ENCODE measurements around the gene MLLT3.
"Not testable (repeated sequence)": the region's sequence is repeated elsewhere in the genome, so short reads cannot be mapped to it uniquely, and the experiment has no call there.

MLLT3 gene

DNA sequence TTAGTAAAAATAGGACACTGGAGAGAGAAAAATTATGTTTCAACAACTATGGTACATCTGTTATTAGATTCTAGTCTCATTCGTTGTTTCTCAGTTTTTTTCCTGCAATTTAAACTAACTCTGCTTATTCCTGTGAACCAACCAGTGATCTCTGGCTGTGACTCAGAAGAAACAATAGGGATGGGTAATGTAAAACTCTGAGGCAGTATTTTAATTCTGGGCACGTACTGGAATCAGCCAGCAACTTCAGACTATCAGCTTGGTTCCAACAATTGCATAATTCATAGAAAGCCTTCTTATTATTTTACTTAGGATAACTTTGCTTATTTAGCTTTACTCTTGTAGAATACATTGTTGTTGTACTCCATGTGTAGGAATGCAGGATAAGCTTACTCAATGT, 28.8 kb downstream of the MLLT3 start:
- no peak for DNase-seq

DNA sequence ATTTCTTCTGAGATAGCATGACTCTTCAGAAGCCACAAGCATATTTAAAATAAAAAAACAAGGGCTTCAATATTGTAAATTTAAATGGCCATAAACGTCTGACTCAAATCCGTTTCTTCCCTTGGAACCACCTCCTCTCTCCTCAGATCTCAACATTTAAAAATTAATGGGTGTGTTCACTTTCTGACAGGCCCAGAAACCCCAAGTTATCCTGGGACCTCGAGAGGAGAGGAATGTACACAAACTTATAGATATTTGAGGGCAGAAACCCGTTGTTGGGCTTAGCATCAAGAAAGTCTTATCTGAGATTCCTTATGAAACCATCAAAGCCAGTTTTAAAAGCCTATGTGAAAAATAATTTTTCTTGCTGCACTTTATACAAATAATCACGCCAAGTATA, 29.2 kb downstream of the MLLT3 start:
- no peak for DNase-seq

GRCh38 chr9:20592673-20593072, 29.6 kb downstream of the MLLT3 start:
- DNase-seq, result no peak

GRCh38 chr9:20591223-20591622, 31.1 kb downstream of the MLLT3 start:
- no peak for DNase-seq

DNA sequence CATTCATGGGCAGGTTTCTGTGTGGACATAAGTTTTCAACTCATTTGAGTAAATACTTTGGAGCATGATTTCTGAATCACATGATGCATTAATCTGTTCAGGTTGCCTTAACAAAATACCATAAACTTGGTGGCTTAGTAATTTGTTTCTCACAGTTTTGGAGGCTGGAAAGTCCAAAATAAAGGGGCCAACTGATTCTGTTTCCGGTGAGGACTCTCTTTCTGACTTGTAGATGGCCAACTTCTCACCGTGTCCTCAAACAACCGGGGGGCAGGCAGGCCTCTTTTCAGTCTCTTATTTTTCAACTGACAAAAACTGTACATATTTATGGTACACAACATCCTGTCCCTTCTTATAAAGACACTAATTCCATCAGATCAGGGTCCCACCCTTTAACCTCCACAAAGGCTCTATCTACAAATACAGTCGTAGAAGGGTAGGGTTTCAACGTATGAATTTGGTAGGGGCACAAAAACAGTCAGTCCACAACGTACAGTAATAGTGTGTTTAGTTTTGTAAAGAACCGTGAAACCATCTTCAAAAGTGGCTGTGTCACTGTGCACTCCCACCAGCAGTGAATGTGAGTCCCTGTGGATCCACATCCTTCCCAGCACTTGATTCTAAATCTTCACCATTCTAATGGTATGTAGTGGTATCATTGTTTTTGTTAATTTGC, 37.2 kb downstream of the MLLT3 start:
- DNase-seq, result no peak

DNA sequence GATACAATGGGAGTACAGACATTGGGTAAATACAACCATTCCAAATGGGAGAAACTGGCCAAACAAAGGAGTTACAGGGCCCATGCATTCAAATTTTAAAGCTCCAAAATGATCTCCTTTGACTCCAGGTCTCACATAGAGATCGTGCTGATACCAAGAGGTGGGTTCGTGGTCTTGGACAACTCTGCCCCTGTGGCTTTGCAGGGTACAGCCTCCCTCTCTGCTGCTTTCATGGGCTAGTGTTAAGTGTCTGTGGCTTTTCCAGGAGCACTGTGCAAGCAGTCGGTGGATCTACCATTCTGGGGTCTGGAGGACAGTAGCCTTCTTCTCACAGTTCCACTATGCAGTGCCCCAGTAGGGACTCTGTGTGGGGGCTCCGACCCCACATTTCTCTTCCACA, 39.2 kb downstream of the MLLT3 start:
- not testable (repeated sequence) for DNase-seq

DNA sequence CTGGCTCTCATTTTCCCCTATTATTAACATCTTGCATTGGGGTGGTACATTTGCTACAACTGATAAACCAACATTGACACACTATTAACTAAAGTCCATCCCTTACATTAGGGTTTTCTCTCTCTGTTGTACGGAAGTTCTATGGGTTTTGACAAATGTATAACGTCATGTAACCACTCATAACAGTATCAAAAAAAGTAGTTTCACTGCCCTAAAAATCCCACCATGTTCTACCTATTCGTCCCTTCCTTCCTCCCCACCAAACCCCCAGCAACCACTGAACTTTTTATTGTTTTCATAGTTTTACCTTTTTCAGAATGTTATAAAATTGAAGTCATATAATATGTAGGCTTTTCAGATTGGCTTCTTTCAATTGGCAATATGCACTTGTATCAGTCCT, 40.1 kb downstream of the MLLT3 start:
- DNase-seq, result no peak

DNA sequence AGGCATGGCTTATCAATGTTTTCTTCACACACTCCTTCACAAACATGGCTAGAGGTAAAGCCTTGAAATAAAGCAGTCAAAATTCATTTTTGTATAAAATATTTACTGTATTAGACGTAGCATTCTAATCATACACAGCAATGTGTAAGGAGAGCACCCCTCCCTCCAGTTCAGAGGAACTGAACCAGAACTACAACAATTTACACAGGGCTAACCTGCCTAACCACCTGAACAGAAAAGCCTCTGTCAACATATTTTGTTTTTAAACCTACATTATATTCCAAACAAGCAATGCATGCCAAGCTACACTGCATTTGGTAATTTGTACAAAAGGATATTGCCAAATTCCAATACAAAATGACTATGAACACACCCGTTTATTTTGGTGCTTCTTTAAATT, 41.6 kb downstream of the MLLT3 start:
- DNase-seq, result no peak

DNA sequence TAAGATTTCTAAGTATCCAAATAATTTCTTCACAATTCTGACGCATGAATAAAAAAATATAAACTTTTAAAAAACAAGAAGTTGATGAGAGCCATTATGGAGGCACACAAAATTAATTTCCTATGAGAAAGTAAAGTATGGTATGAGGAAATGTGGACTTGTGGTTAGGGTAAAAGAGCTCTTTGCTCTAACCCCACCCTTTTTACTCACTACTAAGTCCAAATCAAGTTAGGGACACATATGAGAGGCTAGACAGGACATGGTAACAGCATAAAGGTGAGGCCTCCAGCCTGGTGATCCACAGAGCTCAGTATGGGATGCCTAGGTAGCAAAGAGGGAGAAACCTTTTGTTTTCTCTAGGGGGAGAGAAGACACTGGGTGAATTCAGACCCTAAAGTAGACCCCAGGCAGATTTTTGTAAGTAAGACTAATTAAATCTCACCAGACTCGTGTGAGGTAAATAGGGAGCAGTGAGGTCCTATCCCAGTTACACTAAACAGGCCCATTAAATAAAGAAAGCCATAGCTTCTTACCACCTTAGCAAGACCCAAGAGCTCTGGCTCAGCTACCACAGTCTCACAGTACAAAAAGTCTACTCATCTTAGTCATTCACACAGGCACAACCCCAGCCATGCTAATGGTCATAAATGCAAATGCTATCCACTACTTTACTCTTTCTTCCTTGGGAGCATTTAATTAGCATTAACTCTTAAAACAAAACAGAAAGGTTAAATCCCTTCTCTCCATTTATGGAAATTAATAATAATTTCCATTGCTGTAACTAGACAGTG, 42.6 kb downstream of the MLLT3 start:
- no peak for DNase-seq

DNA sequence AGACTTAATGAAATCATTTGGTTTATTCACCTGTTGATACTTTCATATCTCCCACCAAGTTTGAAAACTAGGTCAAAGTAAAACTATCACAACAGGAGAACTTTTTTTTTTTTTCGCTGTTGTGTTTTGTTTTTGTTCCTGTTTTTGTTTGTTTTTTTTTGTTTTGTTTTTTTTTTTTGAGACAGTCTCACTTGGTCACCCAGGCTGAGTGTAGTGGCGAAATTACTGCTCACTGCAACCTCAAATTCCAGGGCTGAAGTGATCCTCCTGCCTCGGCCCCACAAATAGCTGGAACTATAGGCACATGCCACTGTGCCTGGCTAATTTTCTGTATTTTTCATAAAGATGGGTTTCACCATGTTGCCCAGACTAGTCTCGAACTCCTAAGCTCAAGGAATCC, 49.3 kb downstream of the MLLT3 start:
- no peak for DNase-seq

GRCh38 chr9:20570756-20571155, 51.5 kb downstream of the MLLT3 start:
- DNase-seq, result no peak

DNA sequence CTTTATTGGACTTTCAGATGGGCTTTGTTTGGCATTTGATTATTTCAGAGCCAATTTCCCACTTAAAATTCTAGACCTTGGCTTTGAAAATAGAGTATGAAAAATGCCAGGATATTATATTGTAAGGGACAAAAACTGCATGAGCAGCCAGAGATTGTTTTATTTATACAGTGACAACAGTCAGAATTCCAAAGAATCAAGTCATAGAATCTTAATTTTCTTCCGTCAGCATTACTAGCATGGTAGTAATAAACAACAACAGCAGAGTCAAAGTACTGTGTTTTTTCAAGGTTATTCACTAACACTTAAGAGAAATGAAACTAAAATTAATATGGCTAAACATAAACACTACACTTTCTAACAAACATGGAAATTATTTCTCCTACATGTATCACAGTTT, 52.2 kb downstream of the MLLT3 start:
- no peak for DNase-seq

GRCh38 chr9:20569525-20569924, 52.8 kb downstream of the MLLT3 start:
- DNase-seq, result no peak

DNA sequence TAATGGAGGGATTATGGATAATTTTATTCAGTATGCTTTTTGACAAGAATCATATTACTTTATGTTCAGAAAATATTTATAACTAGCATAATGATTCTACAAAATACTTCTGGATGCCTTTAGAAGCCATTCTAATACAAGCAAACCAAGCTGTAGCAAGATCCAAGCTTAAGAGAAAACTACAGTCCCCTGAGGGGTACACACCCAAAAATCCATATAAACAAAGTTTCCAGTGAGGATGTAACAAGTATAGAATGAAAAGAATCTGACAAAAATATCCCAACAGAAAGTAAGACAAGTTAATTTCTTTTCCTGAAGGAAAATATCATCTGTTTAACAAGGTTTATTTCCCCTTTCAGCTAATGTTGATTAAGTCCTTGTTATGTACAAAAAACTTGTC, 53.9 kb downstream of the MLLT3 start:
- DNase-seq, result no peak

DNA sequence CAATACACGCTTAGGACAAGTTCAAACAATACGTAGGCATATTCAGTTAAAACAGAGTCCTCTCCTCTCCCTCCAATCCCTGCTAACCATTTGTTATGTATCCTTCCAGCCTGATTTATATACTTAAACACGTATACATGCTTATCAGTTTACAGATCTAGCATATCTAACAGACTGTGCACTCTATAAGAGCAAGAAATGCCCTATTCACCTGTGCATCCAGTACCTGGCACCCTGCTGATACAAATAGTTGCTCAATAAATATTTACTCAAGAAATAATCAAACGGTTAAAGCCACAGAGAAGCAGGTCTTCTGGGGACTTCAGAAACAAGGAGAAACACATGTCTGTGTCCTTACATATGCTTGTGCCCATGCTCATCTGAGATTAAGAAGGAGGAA, 55.9 kb downstream of the MLLT3 start:
- no peak for DNase-seq

- no peak for DNase-seq
These were observed 57.6 kb downstream of the MLLT3 start for GRCh38 chr9:20564650-20565049.

DNA sequence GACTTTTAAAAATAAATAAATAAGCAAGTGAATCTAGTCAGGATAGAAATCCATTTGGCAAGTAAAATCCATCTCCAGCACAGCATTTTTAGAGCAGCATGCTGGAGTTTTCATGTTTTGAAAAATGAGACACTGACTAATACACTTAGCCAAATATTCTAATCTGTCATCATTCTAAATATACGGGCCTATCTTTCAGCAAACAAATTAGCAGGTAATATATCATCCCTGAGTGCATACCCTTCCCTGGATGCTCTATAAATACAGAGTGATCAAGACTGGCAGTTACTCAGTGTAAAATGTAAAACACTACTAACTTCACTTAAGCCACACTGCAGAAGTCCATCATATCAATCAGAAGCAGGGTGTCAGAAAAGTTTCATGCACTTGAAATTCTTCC, 58.4 kb downstream of the MLLT3 start:
- no peak for DNase-seq

DNA sequence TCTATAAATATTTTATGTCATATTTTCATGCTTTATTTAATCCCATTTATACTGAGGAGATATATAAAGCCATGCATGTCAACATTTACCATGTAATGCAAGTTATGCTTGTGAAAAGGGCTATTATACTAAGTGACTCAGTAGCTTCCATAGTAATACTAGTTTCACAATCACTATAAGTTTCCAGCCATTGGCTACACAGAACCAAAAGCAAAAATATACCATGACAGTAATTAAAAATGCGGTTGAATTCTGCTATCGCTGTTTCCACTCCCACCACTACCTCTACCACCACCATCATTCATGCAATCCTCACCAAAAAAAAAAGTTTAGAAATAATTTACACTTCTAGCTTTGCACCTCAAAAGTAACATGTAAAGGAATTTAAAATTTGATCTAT, 60.2 kb downstream of the MLLT3 start:
- no peak for DNase-seq

DNA sequence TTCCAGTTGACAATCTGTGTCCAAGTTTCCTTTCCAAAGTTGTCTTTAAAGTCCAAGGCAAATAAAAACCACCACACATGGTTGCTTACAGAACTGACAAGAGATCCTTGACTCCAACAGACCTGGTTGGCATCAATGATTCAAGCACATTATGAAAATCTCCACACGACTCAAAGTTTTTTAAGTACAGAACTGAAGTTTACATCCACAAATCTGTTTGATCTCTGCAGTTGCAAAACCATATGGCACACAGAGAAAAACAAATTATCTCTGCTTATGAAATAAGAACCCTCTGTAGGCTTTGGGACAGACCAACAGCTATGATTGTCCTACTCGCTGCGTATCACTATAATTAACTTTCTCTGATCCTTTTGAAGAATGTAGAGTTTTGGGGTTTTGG, 60.8 kb downstream of the MLLT3 start:
- DNase-seq, result no peak

GRCh38 chr9:20559231-20559890, 62.9 kb downstream of the MLLT3 start:
- no peak for DNase-seq

DNA sequence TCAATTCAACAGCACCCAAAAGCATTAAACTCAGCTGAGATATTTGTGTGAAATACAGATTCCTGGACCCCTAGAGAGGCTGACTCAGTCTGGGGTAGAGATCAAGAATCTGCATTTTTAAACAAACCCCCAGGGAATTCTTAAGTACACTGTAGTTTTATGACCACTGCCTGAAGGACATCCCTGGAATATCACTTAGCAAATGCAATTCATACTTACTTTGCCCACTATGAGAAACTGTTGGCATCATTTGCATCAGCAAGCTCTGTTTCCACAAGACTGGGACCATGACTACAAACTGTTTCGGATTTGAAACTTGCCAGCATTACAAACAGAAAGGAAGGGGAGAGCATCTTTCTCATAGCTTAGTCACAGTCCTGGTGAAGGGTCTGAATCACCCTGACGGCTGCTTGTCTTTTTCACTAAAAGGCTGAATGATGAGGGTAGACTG, 63.7 kb downstream of the MLLT3 start:
- DNase-seq, result no peak

- DNase-seq, result no peak
These were observed 64.3 kb downstream of the MLLT3 start for GRCh38 chr9:20557890-20558565.

DNA sequence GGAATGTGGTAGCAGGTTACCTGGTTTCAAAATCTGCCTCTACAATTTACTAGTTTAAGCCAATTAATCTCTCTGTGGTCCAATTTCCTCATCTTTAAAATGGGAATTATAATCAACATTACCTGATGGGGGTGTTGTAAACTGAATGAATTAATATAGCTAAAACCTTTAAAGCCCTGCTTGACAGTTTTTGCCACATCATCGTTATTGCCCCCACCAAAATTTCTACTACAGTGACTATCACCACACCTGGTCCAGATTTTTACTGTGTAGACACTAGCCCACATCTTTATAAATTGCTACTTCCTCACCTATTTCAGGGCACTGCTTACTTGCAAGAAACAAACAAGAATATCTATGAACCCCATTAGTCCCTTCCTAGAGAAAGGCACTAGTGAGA, 65.0 kb downstream of the MLLT3 start:
- no peak for DNase-seq
